Heart right ventricle (tissue), 16 donors: Measurements from ENCODE around the gene MSH2. TPM values are rescaled to one million over a fixed set of nuclear protein-coding genes. Genes with fewer than 3 reads are reported as not detected.

Experiments
- ATAC-seq, 8 donors: fragments of 200-7000 bp; cut with Tn5 transposase; one replicate each; pipeline ENCODE4 v1.9.1; 2020; ENCODE audit warnings: mild to moderate bottlenecking in 8 of 8, moderate library complexity in 8 of 8, moderate number of reproducible peaks in 1 of 8
- DNase-seq, 2 donors: peaks; one replicate each; pipeline ENCODE4 v3.0.0-alpha.2; 2020
- H3K27ac ChIP-seq, 10 donors: fragments of 200-600 bp; sonication (generic) in 2 of 10; one replicate each; pipeline versions ENCODE4 v1.5.0 to v1.8.0; 2020 to 2022; ENCODE audit warnings: mild to moderate bottlenecking in 3 of 10
- H3K27me3 ChIP-seq, 7 donors: fragments of 200-600 bp; one replicate each; pipeline ENCODE4 v1.8.0; 2021 to 2022; ENCODE audit warnings: mild to moderate bottlenecking in 2 of 7
- H3K36me3 ChIP-seq, 9 donors: fragments of 200-600 bp; sonication (generic) in 1 of 9; one replicate each; pipeline versions ENCODE4 v1.5.0 to v1.8.0; 2020 to 2022; ENCODE audit warnings: mild to moderate bottlenecking in 2 of 9
- H3K4me1 ChIP-seq, 9 donors: fragments of 200-600 bp; sonication (generic) in 1 of 9; one replicate each; pipeline versions ENCODE4 v1.5.0 to v1.8.0; 2020 to 2022; ENCODE audit warnings: mild to moderate bottlenecking in 4 of 9
- H3K4me3 ChIP-seq, 10 donors: fragments of 200-600 bp; sonication (generic) in 2 of 10; one replicate each; pipeline versions ENCODE4 v1.5.0 to v1.8.0; 2020 to 2022; ENCODE audit warnings: mild to moderate bottlenecking in 7 of 10, moderate library complexity in 2 of 10
- H3K9me3 ChIP-seq, 11 donors: fragments of 200-600 bp in 10 of 11; sonication (generic) in 2 of 11; one replicate each; pipeline versions ENCODE4 v1.5.0 to v1.8.0; 2013 to 2022; ENCODE audit warnings: mild to moderate bottlenecking in 2 of 11, control low read depth in 1 of 11, moderate library complexity in 1 of 11
- WGBS, 2 donors: extraction: QIAGEN DNeasy Blood & Tissue Kit; methylation state at CpG; one replicate each; pipeline ENCODE4 v1.1.7; 2013; ENCODE audit warnings: inconsistent platforms in 1 of 2; 5-methylcytosine and 5-hydroxymethylcytosine counted together
- intact Hi-C, 10 donors: fragments of 100-400 bp; cut with DNase I; formaldehyde crosslinking; loops; one replicate each; pipeline versions ENCODE4 v1.11.1 to v1.14.2; 2022
- polyA plus RNA-seq, 2 donors: library from polyadenylated mRNA; stranded (reverse); fragments of 200-250 nt; gene quantifications; one replicate each; pipeline ENCODE4 v1.2.3, GENCODE V29; 2013
- total RNA-seq, 10 donors: library from RNA; stranded (reverse); fragmentation: NEBNext Ultra II Directional in 3 of 10; extraction: Animal tissue kit (Norgen Biotek cat#: 25700) in 3 of 10; gene quantifications; one replicate each; pipeline versions ENCODE4 v1.2.1 to v1.2.4, GENCODE V29; 2021 to 2023
- TF ChIP-seq, protein P1 (sequence below), 9 donors: fragments of 200-600 bp; sonication (generic) in 2 of 9; IDR thresholded peaks; one replicate each; pipeline versions ENCODE4 v1.5.0 to v1.8.0; 2021 to 2022; ENCODE audit warnings: antibody characterized with exemption in 9 of 9, mild to moderate bottlenecking in 5 of 9, moderate library complexity in 1 of 9
- donor health status: Arrhythmogenic right ventricular cardiomyopathy.
- donor health status: ischemic (EF 13 %, LVEDD 7.1; RV severe dilation, severe dysfunction).
- donor health status: healthy with polysubstance abuse.
- donor health status: DM: no; HTN: yes; CAD: no.
- donor health status: DM: no; HTN: no; CAD: no.
- donor health status: ischemic (EF 25% LVEDD 6.9; RV normal size, moderate dysfunction).
- donor health status: ischemic (EF 25% LVEDD 5.7; RV mildly dilated, moderate dysfunction).
- donor health status: healthy.
- donor health status: DM: yes; HTN: yes; CAD: no.
- donor health status: Ischemic cardiomyopathy.
- donor health status: ischemic (EF 35%, LVEDD 5.7; RV mildly dilated, moderate dysfunction).
- donor health status: nonischemic (EF 11% LVEDD 7.7; RV severe dilation, severe dysfunction).
- donor health status: DM: yes; HTN: yes; CAD: no.
- donor health status: PGD.
- donor health status: ischemic (EF 29% LVEDD 5.4; RV normal size, mild dysfunction).
- donor health status: nonischemic (EF 23%, LVEDD 6.1; RV moderate dilation, normal function).

MSH2 gene
- total and polyA plus RNA-seq, 12 donors, result 4.3 to 18.9 (median 15.9) TPM

DNA sequence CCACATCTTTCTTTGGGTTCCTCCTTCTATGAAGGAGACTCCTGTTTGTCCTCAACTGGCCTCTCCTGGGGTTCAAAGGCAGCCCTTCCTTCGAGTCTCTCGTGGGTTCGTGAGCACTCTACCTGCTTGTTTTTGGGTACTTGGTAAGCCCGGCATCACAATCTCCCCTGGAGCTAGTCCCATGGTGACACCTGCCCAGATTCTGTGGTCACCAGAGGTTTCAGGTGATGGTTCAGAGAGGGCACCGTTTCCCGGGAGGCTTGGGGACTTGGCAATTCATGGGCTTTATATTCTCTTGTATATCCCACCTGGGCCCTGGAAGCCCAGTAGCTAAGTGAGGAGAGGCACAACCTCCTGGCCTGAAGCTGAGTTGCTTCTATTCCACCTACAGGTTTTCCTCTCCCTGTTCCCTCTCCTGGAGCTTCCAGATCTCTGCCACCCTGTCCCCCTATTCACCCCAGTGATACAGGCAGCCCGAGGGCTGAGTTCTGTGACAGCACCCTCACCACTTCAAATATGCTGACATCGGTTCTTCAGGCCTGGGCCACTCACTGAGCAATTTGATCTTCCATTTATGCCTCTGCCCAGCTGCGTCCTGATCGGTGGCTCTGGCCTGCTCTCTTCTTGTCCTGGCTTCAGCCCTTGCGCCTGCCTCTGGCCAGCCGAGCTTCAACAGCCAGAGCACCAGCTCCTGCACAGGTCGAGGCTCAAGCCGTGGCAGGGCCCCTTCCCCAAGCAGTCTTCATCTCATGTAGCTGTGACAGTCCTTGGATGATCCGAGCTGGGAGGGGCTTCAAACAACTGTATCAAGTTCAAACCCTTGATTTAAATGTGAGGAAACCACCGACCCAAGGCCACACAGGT, 91.5 kb downstream of the MSH2 start:
- TF ChIP-seq, protein P1, sequence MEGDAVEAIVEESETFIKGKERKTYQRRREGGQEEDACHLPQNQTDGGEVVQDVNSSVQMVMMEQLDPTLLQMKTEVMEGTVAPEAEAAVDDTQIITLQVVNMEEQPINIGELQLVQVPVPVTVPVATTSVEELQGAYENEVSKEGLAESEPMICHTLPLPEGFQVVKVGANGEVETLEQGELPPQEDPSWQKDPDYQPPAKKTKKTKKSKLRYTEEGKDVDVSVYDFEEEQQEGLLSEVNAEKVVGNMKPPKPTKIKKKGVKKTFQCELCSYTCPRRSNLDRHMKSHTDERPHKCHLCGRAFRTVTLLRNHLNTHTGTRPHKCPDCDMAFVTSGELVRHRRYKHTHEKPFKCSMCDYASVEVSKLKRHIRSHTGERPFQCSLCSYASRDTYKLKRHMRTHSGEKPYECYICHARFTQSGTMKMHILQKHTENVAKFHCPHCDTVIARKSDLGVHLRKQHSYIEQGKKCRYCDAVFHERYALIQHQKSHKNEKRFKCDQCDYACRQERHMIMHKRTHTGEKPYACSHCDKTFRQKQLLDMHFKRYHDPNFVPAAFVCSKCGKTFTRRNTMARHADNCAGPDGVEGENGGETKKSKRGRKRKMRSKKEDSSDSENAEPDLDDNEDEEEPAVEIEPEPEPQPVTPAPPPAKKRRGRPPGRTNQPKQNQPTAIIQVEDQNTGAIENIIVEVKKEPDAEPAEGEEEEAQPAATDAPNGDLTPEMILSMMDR (IDR thresholded peaks at IDR 0.05), result no peak
- H3K4me1 ChIP-seq, result no peaks in the 10 kb centered on the region
- H3K27me3 ChIP-seq, result no peaks in the 10 kb centered on the region
- H3K27ac ChIP-seq, result no peak overlapping the region
- intact Hi-C loops, result loop anchor here in 1 of 10 donors (10.0 kb wide), 1 partner anchor 490 kb away; no protein-coding TSS in a partner anchor
- no peak for DNase-seq
- no peak overlapping the region for H3K4me3 ChIP-seq
- no peak for ATAC-seq
- 92 to 95% methylated on average over 16 of the region's 16 CpGs for WGBS, 2 donors
- peaks cover 0 to 12% (median 0%) of the 10 kb centered on the region in 11 donors for H3K9me3 ChIP-seq
- H3K36me3 ChIP-seq, result no peaks in the 10 kb centered on the region

DNA sequence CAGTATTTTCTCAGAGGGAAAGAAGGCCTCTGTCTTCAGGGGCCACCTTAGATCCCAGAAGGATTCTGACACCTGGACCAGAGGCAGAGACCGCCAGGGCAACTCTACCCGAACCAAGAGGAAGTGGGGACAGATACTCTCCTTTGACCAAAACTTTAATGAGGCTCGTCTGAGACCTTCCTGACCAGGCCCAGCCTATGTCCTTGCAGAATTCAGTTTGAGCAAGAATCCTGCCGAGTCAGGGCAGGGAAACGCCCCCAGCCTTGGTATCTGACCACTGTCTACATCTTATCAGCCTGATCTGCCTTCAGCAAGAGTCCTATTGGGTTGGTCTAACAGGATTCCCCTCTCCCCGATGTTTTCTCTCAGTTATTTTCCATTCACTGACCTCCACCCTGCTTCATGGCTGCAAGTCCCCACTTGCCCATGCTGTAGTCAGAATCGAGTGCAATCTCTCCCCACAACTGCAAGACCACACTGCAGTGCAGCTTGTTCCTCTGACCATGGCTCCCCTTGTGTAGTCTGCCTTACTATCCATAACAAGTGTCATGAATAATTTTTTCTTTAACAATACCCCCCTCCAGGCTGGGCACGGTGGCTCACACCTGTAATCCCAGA, 95.0 kb downstream of the MSH2 start:
- DNase-seq (no peak), ATAC-seq (no peak)
- Histone ChIP-seq H3K4me1 (no peaks in the 10 kb centered on the region), H3K27me3 (no peaks in the 10 kb centered on the region), H3K36me3 (no peaks in the 10 kb centered on the region), H3K9me3 (peaks cover 0 to 18% (median 0%) of the 10 kb centered on the region in 11 donors), H3K27ac (no peak overlapping the region), H3K4me3 (no peak overlapping the region)
- TF ChIP-seq, protein P1 (IDR thresholded peaks at IDR 0.05), result no peak
- intact Hi-C loops, result loop anchor here in 1 of 10 donors (10.0 kb wide), 1 partner anchor 487 kb away; no protein-coding TSS in a partner anchor
- WGBS, 2 donors, result 84 to 91% methylated on average over 8 of the region's 8 CpGs

DNA sequence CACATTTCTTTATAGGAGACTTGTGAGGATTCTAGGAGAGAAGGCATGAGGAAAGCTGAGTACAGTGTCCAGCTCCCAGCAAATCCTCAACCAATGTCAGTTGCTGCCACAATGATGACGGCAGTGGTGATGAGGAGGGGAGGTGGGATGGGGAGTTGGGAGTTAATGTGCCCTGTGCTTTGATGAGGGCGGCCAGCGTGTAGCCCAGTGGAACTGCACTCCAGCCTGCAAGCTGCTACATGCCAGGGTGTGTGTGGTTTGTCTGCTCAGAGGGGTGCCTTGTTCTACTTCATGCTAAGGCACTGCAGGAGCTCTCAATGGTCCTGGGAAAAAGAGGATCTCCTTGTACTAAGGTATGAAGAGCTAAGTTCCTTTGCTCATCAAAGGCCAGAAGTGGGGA, 96.1 kb downstream of the MSH2 start:
- no peaks in the 10 kb centered on the region for H3K27me3 ChIP-seq
- TF ChIP-seq, protein P1 (IDR thresholded peaks at IDR 0.05), result no peak
- ATAC-seq (no peak), DNase-seq (no peak)
- H3K36me3 ChIP-seq, result no peaks in the 10 kb centered on the region
- no peaks in the 10 kb centered on the region for H3K4me1 ChIP-seq
- intact Hi-C loops, result loop anchor here in 1 of 10 donors (10.0 kb wide), 1 partner anchor 486 kb away; no protein-coding TSS in a partner anchor
- peaks cover 0 to 18% (median 0%) of the 10 kb centered on the region in 11 donors for H3K9me3 ChIP-seq
- no peak overlapping the region for H3K27ac ChIP-seq
- WGBS, 2 donors, result 95% methylated on average over 3 of the region's 3 CpGs
- no peak overlapping the region for H3K4me3 ChIP-seq

DNA sequence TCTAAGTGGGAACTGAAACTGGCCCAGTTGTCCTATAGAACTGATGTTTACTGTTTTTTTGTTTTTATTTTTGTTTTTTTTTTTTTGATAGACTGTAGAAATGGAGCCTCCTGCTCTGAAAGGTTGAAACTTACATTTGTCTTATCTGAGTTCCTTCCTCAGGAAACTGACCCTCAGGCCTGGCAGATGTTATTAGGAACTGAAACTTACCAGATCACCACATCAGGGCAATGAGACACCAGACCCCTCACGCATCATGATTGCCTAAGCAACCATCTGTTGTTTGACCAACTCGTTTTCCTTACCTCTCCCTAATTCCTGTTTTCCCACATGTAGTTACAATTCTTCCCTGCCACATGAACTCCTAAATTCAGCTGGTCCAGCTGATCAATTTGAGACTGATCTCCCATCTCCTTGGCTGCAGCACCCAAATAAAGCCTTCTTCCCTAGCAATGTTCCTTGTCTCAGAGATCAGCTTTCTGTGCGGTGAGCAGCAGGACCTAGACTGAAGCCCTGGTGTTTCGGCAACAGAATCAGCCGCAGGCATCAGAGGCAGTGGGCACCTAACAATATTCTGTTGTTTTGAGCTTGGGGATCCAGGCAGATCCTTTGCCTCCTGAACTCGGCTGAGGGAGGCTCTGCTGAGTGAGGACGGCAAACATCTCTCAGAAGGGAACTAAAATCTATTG, 96.8 kb downstream of the MSH2 start:
- Histone ChIP-seq H3K27me3 (no peaks in the 10 kb centered on the region), H3K9me3 (peaks cover 0 to 18% (median 0%) of the 10 kb centered on the region in 11 donors), H3K27ac (no peak overlapping the region), H3K36me3 (no peaks in the 10 kb centered on the region), H3K4me1 (no peaks in the 10 kb centered on the region), H3K4me3 (no peak overlapping the region)
- 90 to 91% methylated on average over 7 of the region's 7 CpGs for WGBS, 2 donors
- TF ChIP-seq, protein P1 (IDR thresholded peaks at IDR 0.05), result no peak
- intact Hi-C loops, result loop anchor here in 1 of 10 donors (10.0 kb wide), 1 partner anchor 485 kb away; no protein-coding TSS in a partner anchor
- ATAC-seq (no peak), DNase-seq (no peak)
